Natural killer cell treated with Interleukin-12 subunit alpha and Interleukin-12 subunit beta and Interleukin-15 and Interleukin-18, amount 100 ng/mL, for 72 hours (primary cell): ENCODE measurements around the gene FLNB. TPM values are rescaled to one million over a fixed set of nuclear protein-coding genes. Genes with fewer than 3 reads are reported as not detected.

Source experiments
- ATAC-seq, 2 donors: fragments of 150-1000 bp; cut with Tn5 transposase in 1 of 2; sonication (Bioruptor Pico), chemical (Tn5 transposase) in 1 of 2; 2 replicates each; pipeline ENCODE4 v1.10.0; 2021
- DNase-seq: peaks from one replicate; pipeline ENCODE4 v3.0.0; 2022; ENCODE audit warnings: low spot score
- H3K27ac Mint-ChIP-seq, 2 donors: 1 replicate in 1 of 2; 2 replicates in 1 of 2; pipeline ENCODE4 v1.8.0; 2022; ENCODE audit warnings: mixed read lengths in 2 of 2, mild to moderate bottlenecking in 1 of 2, moderate library complexity in 1 of 2
- H3K27me3 Mint-ChIP-seq, 2 donors: 1 replicate in 1 of 2; 2 replicates in 1 of 2; pipeline ENCODE4 v1.8.0; 2022; ENCODE audit warnings: mixed read lengths in 2 of 2
- H3K36me3 Mint-ChIP-seq: one replicate; pipeline ENCODE4 v1.8.0; 2022; ENCODE audit warnings: mixed read lengths
- H3K4me1 Mint-ChIP-seq, 2 donors: 1 replicate in 1 of 2; 2 replicates in 1 of 2; pipeline ENCODE4 v1.8.0; 2022; ENCODE audit warnings: low read depth in 2 of 2, mixed read lengths in 2 of 2, mild to moderate bottlenecking in 1 of 2
- H3K4me3 Mint-ChIP-seq: one replicate; pipeline ENCODE4 v1.8.0; 2022; ENCODE audit warnings: mixed read lengths
- H3K9me3 Mint-ChIP-seq: 2 replicates; pipeline ENCODE4 v1.8.0; 2022; ENCODE audit warnings: mixed read lengths
- total RNA-seq, 2 donors: library from RNA; stranded (reverse); gene quantifications; one replicate each; pipeline ENCODE4 v1.2.3, GENCODE V29; 2022

The FLNB gene
- total RNA-seq, 2 donors from 2014 or later, result 5.9 to 15.4 TPM

DNA sequence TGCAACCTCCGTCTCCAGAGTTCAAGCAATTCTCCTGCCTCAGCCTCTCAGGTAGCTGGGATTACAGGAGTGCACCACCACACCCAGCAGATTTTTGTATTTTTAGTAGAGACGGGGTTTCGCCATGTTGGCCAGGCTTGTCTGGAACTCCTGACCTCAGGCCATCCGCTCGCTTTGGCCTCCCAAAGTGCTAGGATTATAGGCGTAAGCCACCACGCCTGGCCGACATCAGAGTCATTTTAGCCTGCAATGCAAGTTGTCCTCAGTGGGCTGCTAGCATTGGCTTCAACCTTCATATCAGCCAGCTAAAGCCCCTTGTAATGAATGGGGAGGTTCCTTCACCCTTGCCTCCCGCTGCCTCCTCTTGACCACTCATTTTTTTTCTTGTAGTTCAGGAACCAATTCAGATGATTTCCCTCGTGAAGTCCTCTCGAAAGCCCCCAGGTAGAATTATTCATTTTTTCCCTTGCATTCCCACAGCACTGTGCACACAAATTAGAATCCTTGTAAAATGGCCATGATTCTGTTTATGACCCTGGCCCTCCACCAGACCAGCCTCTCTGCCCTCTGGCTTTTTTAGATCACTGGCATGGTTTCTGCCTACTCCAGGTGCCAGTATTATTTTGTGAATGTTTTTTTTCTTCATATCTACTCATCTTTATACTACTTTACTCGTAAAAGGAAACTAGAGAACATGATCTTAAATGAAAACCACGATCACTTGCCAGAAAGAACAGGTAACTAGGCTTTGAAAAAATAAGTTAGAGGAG lies 29.1 kb downstream of the FLNB start:
- ATAC-seq, result no peak
- peaks cover 0 to 2% of the 10 kb centered on the region in 2 donors for H3K27me3 Mint-ChIP-seq
- no peak overlapping the region for H3K27ac Mint-ChIP-seq

GRCh38 chr3:58038675-58039292 lies 30.6 kb downstream of the FLNB start:
- peaks cover 27 to 38% of the 10 kb centered on the region in 2 donors for H3K4me1 Mint-ChIP-seq
- H3K9me3 Mint-ChIP-seq, result no peaks in the 10 kb centered on the region
- H3K4me3 Mint-ChIP-seq, result no peak overlapping the region
- no peak for ATAC-seq
- DNase-seq, result no peak
- no peaks in the 10 kb centered on the region for H3K36me3 Mint-ChIP-seq
- no peak overlapping the region for H3K27ac Mint-ChIP-seq
- H3K27me3 Mint-ChIP-seq, result peaks cover 0 to 2% of the 10 kb centered on the region in 2 donors

More for the DNA sequence above, 29.1 kb downstream of the FLNB start:
- H3K4me3 Mint-ChIP-seq, result no peak overlapping the region
- H3K36me3 Mint-ChIP-seq, result no peaks in the 10 kb centered on the region
- no peaks in the 10 kb centered on the region for H3K9me3 Mint-ChIP-seq
- DNase-seq, result no peak
- peaks cover 27 to 34% of the 10 kb centered on the region in 2 donors for H3K4me1 Mint-ChIP-seq

DNA sequence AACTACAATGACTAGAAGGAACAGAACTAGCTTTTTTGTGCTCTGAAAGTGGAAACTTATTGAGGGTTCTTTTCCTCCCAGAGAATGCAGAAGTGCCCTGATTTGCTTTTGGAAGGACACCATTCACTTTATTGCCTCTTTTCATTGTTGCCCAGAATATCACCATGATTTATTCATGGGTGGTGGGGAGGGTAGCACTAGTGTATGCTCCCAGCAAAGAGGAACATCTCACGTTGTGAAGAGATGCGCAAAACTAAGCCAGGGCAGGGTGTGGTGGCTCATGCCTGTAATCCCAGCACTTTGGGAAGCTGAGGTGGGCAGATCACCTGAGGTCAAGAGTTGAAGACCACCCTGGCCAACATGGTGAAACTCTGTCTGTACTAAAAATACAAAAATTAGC lies 31.4 kb downstream of the FLNB start:
- Mint-ChIP-seq H3K9me3 (no peaks in the 10 kb centered on the region), H3K4me3 (no peak overlapping the region), H3K36me3 (no peaks in the 10 kb centered on the region), H3K4me1 (peaks cover 27 to 34% of the 10 kb centered on the region in 2 donors), H3K27me3 (peaks cover 0 to 2% of the 10 kb centered on the region in 2 donors), H3K27ac (no peak overlapping the region)
- no peak for ATAC-seq
- DNase-seq, result no peak

DNA sequence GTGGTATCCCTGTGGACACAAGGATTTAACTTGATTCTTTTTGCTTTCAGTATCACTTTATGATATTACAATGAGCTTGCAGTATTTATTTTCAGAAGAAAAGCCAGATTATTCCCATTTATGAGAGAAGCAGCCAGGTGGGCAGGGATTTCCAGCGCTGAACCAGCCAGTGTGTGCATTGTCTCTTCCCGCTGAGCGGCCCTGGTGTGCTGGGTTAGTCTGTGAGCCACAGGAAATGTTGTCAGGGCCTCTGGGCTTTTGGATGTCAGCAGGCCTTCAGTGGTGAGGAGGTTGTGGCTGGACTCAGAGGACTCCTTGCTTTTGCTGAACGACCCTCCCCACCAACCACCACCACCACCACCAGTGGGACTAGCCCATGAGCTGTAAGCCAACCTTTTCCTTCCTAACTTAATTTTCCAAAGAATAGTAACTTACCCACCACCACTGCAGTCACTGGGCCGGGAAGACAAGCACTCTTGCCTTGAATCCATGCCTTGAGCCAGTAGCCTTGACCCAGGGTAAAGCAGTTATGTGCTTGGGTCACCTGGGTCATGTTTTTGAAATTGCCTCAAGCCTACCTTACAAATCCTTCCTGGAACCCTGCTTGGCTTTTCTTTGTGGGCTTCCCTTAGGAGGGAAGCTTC lies 33.1 kb downstream of the FLNB start:
- Mint-ChIP-seq H3K4me3 (no peak overlapping the region), H3K27ac (no peak overlapping the region), H3K27me3 (no peaks in the 10 kb centered on the region), H3K4me1 (peaks cover 12 to 18% of the 10 kb centered on the region in 2 donors), H3K9me3 (no peaks in the 10 kb centered on the region), H3K36me3 (no peaks in the 10 kb centered on the region)
- DNase-seq, result no peak
- peak; percentile 47 to 63 for ATAC-seq

- no peaks in the 10 kb centered on the region for H3K27me3 Mint-ChIP-seq
- DNase-seq (no peak), ATAC-seq (peak; percentile 21 to 52)
- peaks cover 15 to 18% of the 10 kb centered on the region in 2 donors for H3K4me1 Mint-ChIP-seq
- H3K9me3 Mint-ChIP-seq, result no peaks in the 10 kb centered on the region
- no peaks in the 10 kb centered on the region for H3K36me3 Mint-ChIP-seq
- H3K4me3 Mint-ChIP-seq, result no peak overlapping the region
- H3K27ac Mint-ChIP-seq, result no peak overlapping the region
These were observed 33.7 kb downstream of the FLNB start for GRCh38 chr3:58041826-58042324.

- no peak for ATAC-seq
- no peak overlapping the region for H3K27ac Mint-ChIP-seq
- H3K36me3 Mint-ChIP-seq, result no peaks in the 10 kb centered on the region
- no peak overlapping the region for H3K4me3 Mint-ChIP-seq
- H3K27me3 Mint-ChIP-seq, result no peaks in the 10 kb centered on the region
- no peak for DNase-seq
- H3K4me1 Mint-ChIP-seq, result peaks cover 15 to 18% of the 10 kb centered on the region in 2 donors
- no peaks in the 10 kb centered on the region for H3K9me3 Mint-ChIP-seq
These were observed 34.9 kb downstream of the FLNB start for GRCh38 chr3:58042947-58043707.

- no peaks in the 10 kb centered on the region for H3K9me3 Mint-ChIP-seq
- DNase-seq, result no peak
- H3K27ac Mint-ChIP-seq, result no peak overlapping the region
- no peaks in the 10 kb centered on the region for H3K36me3 Mint-ChIP-seq
- H3K4me3 Mint-ChIP-seq, result no peak overlapping the region
- no peak for ATAC-seq
- peaks cover 15 to 18% of the 10 kb centered on the region in 2 donors for H3K4me1 Mint-ChIP-seq
- no peaks in the 10 kb centered on the region for H3K27me3 Mint-ChIP-seq
These were observed 35.7 kb downstream of the FLNB start for GRCh38 chr3:58043933-58044332.

- Mint-ChIP-seq H3K27ac (no peak overlapping the region), H3K4me1 (peaks cover 15 to 18% of the 10 kb centered on the region in 2 donors)
- no peak for ATAC-seq
These were observed 36.7 kb downstream of the FLNB start for GRCh38 chr3:58044691-58045483.

DNA sequence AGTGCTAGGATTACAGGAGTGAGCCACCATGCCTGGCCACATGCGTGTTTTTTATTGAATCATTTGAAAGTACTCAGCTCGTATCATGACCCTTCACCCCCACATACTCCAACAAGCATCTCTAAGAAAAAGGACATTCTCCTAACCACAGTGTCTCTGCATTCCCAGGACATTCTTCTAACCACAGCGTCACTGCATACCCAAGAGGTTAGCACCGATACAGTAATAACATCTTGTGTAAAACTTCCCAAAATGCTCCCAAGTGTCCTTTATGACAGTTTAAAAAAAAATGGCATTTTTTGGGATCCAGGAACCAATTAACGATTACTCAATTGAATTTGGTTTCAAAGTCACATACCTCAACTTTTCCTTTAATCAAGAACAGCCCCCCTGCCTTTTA lies 39.6 kb downstream of the FLNB start:
- H3K36me3 Mint-ChIP-seq, result no peaks in the 10 kb centered on the region
- ATAC-seq (no peak), DNase-seq (no peak)
- no peaks in the 10 kb centered on the region for H3K9me3 Mint-ChIP-seq
- H3K4me1 Mint-ChIP-seq, result peaks cover 8 to 14% of the 10 kb centered on the region in 2 donors
- H3K4me3 Mint-ChIP-seq, result no peak overlapping the region
- no peak overlapping the region for H3K27ac Mint-ChIP-seq
- H3K27me3 Mint-ChIP-seq, result no peaks in the 10 kb centered on the region

More at GRCh38 chr3:58044691-58045483, 36.7 kb downstream of the FLNB start:
- Mint-ChIP-seq H3K27me3 (no peaks in the 10 kb centered on the region), H3K9me3 (no peaks in the 10 kb centered on the region), H3K4me3 (no peak overlapping the region), H3K36me3 (no peaks in the 10 kb centered on the region)
- no peak for DNase-seq

- ATAC-seq, result no peak
- peaks cover 8 to 15% of the 10 kb centered on the region in 2 donors for H3K4me1 Mint-ChIP-seq
- no peak overlapping the region for H3K27ac Mint-ChIP-seq
These were observed 40.1 kb downstream of the FLNB start for GRCh38 chr3:58048301-58048700.

DNA sequence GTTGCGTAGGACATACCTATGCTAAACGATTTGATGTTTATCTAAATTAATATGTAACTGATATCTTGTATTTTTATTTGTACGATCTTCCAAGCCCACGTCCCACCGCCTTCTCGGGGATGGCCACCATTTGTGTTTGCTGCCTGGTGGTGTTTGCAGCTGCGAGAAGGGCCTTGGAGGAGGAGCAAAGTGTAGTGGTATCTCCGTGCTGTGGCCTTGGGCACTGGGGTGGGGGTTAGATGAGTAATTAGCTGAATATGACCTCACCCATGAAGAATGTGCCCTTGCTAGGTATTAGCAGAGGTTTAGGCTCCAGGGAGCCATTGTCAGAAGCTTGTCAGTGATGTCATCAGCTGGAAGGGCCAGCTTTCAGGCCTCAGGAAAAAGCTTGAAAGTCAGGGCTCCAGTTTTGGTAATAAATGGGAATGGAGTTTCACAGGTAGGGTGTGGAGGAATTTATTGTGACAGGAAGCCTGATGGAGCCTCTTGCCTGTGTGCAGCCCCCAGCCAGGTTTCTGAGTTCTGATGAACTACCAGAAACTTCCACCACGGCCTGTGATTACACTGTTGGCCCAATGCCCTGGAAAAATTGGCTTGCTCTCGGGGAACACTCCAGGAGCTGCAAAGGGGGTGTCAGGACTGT lies 41.0 kb downstream of the FLNB start:
- ATAC-seq (no peak), DNase-seq (no peak)
- Mint-ChIP-seq H3K9me3 (no peaks in the 10 kb centered on the region), H3K27me3 (no peaks in the 10 kb centered on the region), H3K4me1 (peaks cover 11 to 15% of the 10 kb centered on the region in 2 donors), H3K4me3 (no peak overlapping the region), H3K27ac (no peak overlapping the region), H3K36me3 (no peaks in the 10 kb centered on the region)

More at GRCh38 chr3:58048301-58048700, 40.1 kb downstream of the FLNB start:
- Mint-ChIP-seq H3K9me3 (no peaks in the 10 kb centered on the region), H3K36me3 (no peaks in the 10 kb centered on the region), H3K4me3 (no peak overlapping the region), H3K27me3 (no peaks in the 10 kb centered on the region)
- DNase-seq, result no peak

GRCh38 chr3:58051196-58051595 lies 43.0 kb downstream of the FLNB start:
- DNase-seq (no peak), ATAC-seq (no peak)
- no peak overlapping the region for H3K27ac Mint-ChIP-seq
- no peaks in the 10 kb centered on the region for H3K9me3 Mint-ChIP-seq
- H3K4me3 Mint-ChIP-seq, result no peak overlapping the region
- no peaks in the 10 kb centered on the region for H3K27me3 Mint-ChIP-seq
- H3K36me3 Mint-ChIP-seq, result no peaks in the 10 kb centered on the region
- H3K4me1 Mint-ChIP-seq, result peaks cover 11 to 15% of the 10 kb centered on the region in 2 donors
